ENCODE results near the gene ERC1.

ERC1 gene

GRCh38 chr12:1509413-1510052 lies 518.5 kb downstream of the ERC1 start:
- Mint-ChIP-seq H3K27ac (ENCODE audit: low read depth) (no peak overlapping the region), H3K36me3 (ENCODE audit: insufficient read depth) (no peaks in the 10 kb centered on the region), H3K9me3 (no peaks in the 10 kb centered on the region), H3K4me1 (peaks cover 4% of the 10 kb centered on the region), H3K27me3 (peaks cover 46% of the 10 kb centered on the region), H3K4me3 (no peak overlapping the region)
- ATAC-seq (replicated peaks; ENCODE audit: extremely low read depth, poor library complexity, severe bottlenecking) = no peak
- no peak for DNase-seq (ENCODE audit: low spot score in 2 of 2)

DNA sequence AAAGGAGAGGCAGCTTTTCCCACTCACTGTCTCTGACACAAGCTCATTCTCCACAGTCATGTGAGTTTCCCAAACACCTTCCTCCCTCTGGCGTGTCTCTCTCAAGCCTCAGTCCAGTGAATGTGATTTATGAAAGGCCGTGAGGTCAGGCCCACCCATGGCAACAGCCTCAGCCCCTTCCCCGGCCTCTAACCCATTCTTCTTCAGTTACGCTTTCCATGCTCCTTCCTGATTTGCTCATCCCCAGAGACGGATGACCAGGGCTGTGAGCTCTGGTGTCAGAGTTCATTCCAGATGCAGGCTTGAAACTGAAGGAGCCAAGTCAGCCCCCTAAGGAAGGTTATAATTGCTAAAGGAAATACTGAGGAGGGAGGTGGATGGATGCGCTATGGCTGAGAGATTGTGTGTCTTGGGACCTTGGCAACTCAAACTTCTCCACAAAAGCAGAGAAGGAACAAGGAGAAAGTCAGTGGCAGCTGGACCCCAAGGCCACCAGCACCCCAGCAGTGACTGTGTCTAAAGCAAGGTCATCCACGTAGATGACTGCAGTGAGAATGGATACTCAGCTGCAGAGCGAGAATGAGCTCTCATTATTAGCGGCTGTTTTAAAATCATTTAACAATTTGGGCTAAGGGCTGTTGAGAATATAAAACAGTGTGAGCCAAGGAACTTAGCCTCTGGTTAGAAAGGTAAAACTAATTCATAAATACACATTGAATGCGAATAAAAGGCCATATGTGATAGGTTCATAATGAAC lies 519.2 kb downstream of the ERC1 start:
- DNase-seq (ENCODE audit: low spot score in 2 of 2) (no peak), ATAC-seq (replicated peaks; ENCODE audit: extremely low read depth, poor library complexity, severe bottlenecking) (no peak)
- Mint-ChIP-seq H3K4me1 (no peaks in the 10 kb centered on the region), H3K9me3 (no peaks in the 10 kb centered on the region), H3K36me3 (ENCODE audit: insufficient read depth) (no peaks in the 10 kb centered on the region), H3K27me3 (peaks cover 39% of the 10 kb centered on the region), H3K27ac (ENCODE audit: low read depth) (no peak overlapping the region), H3K4me3 (no peak overlapping the region)

GRCh38 chr12:1515010-1515409 lies 524.0 kb downstream of the ERC1 start:
- DNase-seq (ENCODE audit: low spot score in 2 of 2) (no peak), ATAC-seq (replicated peaks; ENCODE audit: extremely low read depth, poor library complexity, severe bottlenecking) (no peak)
- Mint-ChIP-seq H3K4me3 (no peak overlapping the region), H3K4me1 (peaks cover 6% of the 10 kb centered on the region), H3K27ac (ENCODE audit: low read depth) (no peak overlapping the region), H3K27me3 (peaks cover 35% of the 10 kb centered on the region), H3K9me3 (no peaks in the 10 kb centered on the region), H3K36me3 (ENCODE audit: insufficient read depth) (no peaks in the 10 kb centered on the region)

DNA sequence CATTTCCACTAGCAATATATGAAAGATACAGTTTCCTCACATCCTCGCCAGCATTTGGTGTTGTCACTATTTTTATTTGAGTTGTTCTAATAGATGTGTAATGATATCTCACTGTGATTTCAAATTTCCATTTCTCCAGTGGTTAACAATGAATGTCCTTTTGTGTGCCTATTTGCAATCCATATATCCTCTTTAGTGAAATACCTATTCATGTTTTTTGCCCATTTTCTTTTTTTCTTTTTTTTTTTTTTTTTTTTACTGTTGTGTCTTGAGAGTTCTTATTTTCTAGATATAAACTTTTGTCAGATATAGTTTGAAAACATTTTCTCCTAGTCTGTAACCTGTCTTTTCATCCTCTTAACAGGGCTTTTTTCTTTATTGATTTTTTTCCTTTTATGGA lies 524.4 kb downstream of the ERC1 start:
- Mint-ChIP-seq H3K4me1 (peaks cover 6% of the 10 kb centered on the region), H3K9me3 (no peaks in the 10 kb centered on the region), H3K27ac (ENCODE audit: low read depth) (no peak overlapping the region), H3K27me3 (peaks cover 35% of the 10 kb centered on the region), H3K36me3 (ENCODE audit: insufficient read depth) (no peaks in the 10 kb centered on the region), H3K4me3 (no peak overlapping the region)
- ATAC-seq (replicated peaks; ENCODE audit: extremely low read depth, poor library complexity, severe bottlenecking) (no peak), DNase-seq (ENCODE audit: low spot score in 2 of 2) (no peak)

DNA sequence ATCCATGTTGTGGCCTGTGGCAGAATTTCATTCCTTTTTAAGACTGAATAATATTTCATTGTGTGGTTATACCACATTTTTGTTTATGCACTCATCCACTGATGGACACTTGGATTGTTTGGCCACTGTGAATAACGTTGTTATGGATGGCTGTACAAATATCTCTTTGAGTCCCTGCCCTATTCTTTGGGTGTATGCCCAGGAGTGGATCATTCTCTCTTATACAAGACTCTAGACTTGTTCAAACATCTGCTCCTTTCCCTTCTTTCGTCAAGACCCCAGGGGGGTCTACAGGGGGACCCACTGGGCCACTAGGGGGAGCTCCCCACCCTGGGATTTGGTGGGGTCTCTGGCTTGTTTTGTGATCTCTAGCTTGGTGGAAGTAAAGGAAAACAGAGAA lies 526.0 kb downstream of the ERC1 start:
- H3K4me3 Mint-ChIP-seq = no peak overlapping the region
- no peak overlapping the region for H3K27ac Mint-ChIP-seq (ENCODE audit: low read depth)
- peaks cover 27% of the 10 kb centered on the region for H3K27me3 Mint-ChIP-seq
- no peak for DNase-seq (ENCODE audit: low spot score in 2 of 2)
- ATAC-seq (replicated peaks; ENCODE audit: extremely low read depth, poor library complexity, severe bottlenecking) = no peak
- H3K9me3 Mint-ChIP-seq = no peaks in the 10 kb centered on the region
- H3K36me3 Mint-ChIP-seq (ENCODE audit: insufficient read depth) = no peaks in the 10 kb centered on the region
- peaks cover 6% of the 10 kb centered on the region for H3K4me1 Mint-ChIP-seq

DNA sequence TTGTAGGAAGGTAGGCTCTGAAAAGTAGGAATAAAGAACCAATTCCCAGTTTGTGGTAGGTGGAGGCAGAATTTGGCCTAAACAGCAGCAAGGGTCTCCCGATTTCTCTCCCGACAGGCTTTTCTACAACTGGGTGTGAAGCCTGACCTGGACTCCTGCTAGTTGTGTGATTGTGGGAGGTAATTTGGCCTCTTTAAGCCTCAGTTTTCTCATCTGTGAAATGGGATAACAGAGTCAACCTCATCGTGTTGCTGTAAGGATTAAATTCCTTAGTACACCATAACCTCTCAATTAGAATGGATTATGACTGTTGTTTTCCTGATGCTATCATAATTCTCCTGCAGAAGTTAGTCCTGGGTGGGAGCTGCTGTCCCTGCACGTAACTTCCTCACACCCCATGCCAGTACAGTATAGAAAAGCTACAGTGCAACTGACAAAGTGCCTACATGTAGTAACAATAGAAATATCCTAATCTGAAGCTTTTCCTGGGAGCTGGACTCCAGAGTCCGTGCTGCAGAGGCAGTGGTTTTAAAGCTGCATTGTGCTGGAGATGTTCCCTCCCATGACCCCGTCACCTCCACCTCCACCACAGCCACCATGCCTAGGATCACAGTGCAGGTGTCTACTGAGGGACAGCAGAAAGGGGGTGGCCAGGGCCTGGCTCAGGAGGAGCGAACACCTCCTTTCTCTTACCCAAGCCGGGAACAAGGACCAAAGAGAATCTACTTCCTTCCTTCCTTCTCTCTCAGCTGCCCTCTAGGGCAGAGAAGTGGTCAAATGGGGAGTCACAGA lies 526.9 kb downstream of the ERC1 start:
- H3K27me3 Mint-ChIP-seq = peaks cover 26% of the 10 kb centered on the region

GRCh38 chr12:1518591-1519516 lies 527.8 kb downstream of the ERC1 start:
- Mint-ChIP-seq H3K4me1 (peaks cover 6% of the 10 kb centered on the region), H3K27me3 (peaks cover 35% of the 10 kb centered on the region), H3K27ac (ENCODE audit: low read depth) (no peak overlapping the region), H3K4me3 (no peak overlapping the region), H3K9me3 (no peaks in the 10 kb centered on the region), H3K36me3 (ENCODE audit: insufficient read depth) (no peaks in the 10 kb centered on the region)
- DNase-seq (ENCODE audit: low spot score in 2 of 2) (no peak), ATAC-seq (replicated peaks; ENCODE audit: extremely low read depth, poor library complexity, severe bottlenecking) (no peak)

More for the DNA sequence above, 526.9 kb downstream of the ERC1 start:
- DNase-seq (ENCODE audit: low spot score in 2 of 2) (no peak), ATAC-seq (replicated peaks; ENCODE audit: extremely low read depth, poor library complexity, severe bottlenecking) (no peak)
- Mint-ChIP-seq H3K9me3 (no peaks in the 10 kb centered on the region), H3K4me1 (peaks cover 6% of the 10 kb centered on the region), H3K4me3 (no peak overlapping the region), H3K36me3 (ENCODE audit: insufficient read depth) (no peaks in the 10 kb centered on the region), H3K27ac (ENCODE audit: low read depth) (no peak overlapping the region)

- Mint-ChIP-seq H3K36me3 (ENCODE audit: insufficient read depth) (no peaks in the 10 kb centered on the region), H3K9me3 (no peaks in the 10 kb centered on the region), H3K4me3 (no peak overlapping the region), H3K27ac (ENCODE audit: low read depth) (no peak overlapping the region), H3K4me1 (peaks cover 6% of the 10 kb centered on the region), H3K27me3 (peaks cover 43% of the 10 kb centered on the region)
- ATAC-seq (replicated peaks; ENCODE audit: extremely low read depth, poor library complexity, severe bottlenecking) = no peak
- DNase-seq (ENCODE audit: low spot score in 2 of 2) = no peak
These were observed 528.6 kb downstream of the ERC1 start for GRCh38 chr12:1519642-1520041.

- ATAC-seq (replicated peaks; ENCODE audit: extremely low read depth, poor library complexity, severe bottlenecking) (no peak), DNase-seq (ENCODE audit: low spot score in 2 of 2) (no peak)
- H3K4me1 Mint-ChIP-seq = peaks cover 6% of the 10 kb centered on the region
- H3K9me3 Mint-ChIP-seq = no peaks in the 10 kb centered on the region
- H3K36me3 Mint-ChIP-seq (ENCODE audit: insufficient read depth) = no peaks in the 10 kb centered on the region
- H3K27me3 Mint-ChIP-seq = peaks cover 77% of the 10 kb centered on the region
- H3K4me3 Mint-ChIP-seq = no peak overlapping the region
- no peak overlapping the region for H3K27ac Mint-ChIP-seq (ENCODE audit: low read depth)
These were observed 532.0 kb downstream of the ERC1 start for GRCh38 chr12:1523046-1523445.

- H3K27me3 Mint-ChIP-seq = peaks cover 83% of the 10 kb centered on the region
- no peak overlapping the region for H3K27ac Mint-ChIP-seq (ENCODE audit: low read depth)
These were observed 532.6 kb downstream of the ERC1 start for GRCh38 chr12:1523558-1524050.

GRCh38 chr12:1525858-1526257 lies 534.8 kb downstream of the ERC1 start:
- DNase-seq (ENCODE audit: low spot score in 2 of 2) (no peak), ATAC-seq (replicated peaks; ENCODE audit: extremely low read depth, poor library complexity, severe bottlenecking) (no peak)
- H3K4me3 Mint-ChIP-seq = no peak overlapping the region
- peaks cover 74% of the 10 kb centered on the region for H3K27me3 Mint-ChIP-seq
- peaks cover 2% of the 10 kb centered on the region for H3K36me3 Mint-ChIP-seq (ENCODE audit: insufficient read depth)
- H3K9me3 Mint-ChIP-seq = no peaks in the 10 kb centered on the region
- H3K4me1 Mint-ChIP-seq = peaks cover 7% of the 10 kb centered on the region
- H3K27ac Mint-ChIP-seq (ENCODE audit: low read depth) = no peak overlapping the region

More at GRCh38 chr12:1523558-1524050, 532.6 kb downstream of the ERC1 start:
- ATAC-seq (replicated peaks; ENCODE audit: extremely low read depth, poor library complexity, severe bottlenecking) (no peak), DNase-seq (ENCODE audit: low spot score in 2 of 2) (no peak)
- H3K36me3 Mint-ChIP-seq (ENCODE audit: insufficient read depth) = no peaks in the 10 kb centered on the region
- peaks cover 6% of the 10 kb centered on the region for H3K4me1 Mint-ChIP-seq
- H3K4me3 Mint-ChIP-seq = no peak overlapping the region
- no peaks in the 10 kb centered on the region for H3K9me3 Mint-ChIP-seq

- no peaks in the 10 kb centered on the region for H3K9me3 Mint-ChIP-seq
These were observed 536.8 kb downstream of the ERC1 start for GRCh38 chr12:1527789-1528188.

More at GRCh38 chr12:1527789-1528188, 536.8 kb downstream of the ERC1 start:
- no peak overlapping the region for H3K4me3 Mint-ChIP-seq
- H3K27me3 Mint-ChIP-seq = peaks cover 85% of the 10 kb centered on the region
- no peak overlapping the region for H3K27ac Mint-ChIP-seq (ENCODE audit: low read depth)
- ATAC-seq (replicated peaks; ENCODE audit: extremely low read depth, poor library complexity, severe bottlenecking) (no peak), DNase-seq (ENCODE audit: low spot score in 2 of 2) (no peak)
- H3K4me1 Mint-ChIP-seq = peaks cover 18% of the 10 kb centered on the region
- peaks cover 2% of the 10 kb centered on the region for H3K36me3 Mint-ChIP-seq (ENCODE audit: insufficient read depth)
